Right cardiac atrium (tissue), 5 donors: ENCODE measurements around the gene FAF1. TPM values are rescaled to one million over a fixed set of nuclear protein-coding genes. Genes with fewer than 3 reads are reported as not detected.
"Not testable (repeated sequence)": the region's sequence is repeated elsewhere in the genome, so short reads cannot be mapped to it uniquely, and the experiment has no call there.

Experiments used
- ATAC-seq, 2 donors: fragments of 200-7000 bp; cut with Tn5 transposase; one replicate each; pipeline versions ENCODE4 v1.8.0 to v1.9.1; 2020; ENCODE audit warnings: moderate library complexity in 2 of 2, mild to moderate bottlenecking in 1 of 2
- DNase-seq, 3 donors: peaks; one replicate each; pipeline ENCODE4 v3.0.0-alpha.2; 2020
- H3K27ac ChIP-seq: one replicate; pipeline ENCODE4 v1.5.1; 2013; ENCODE audit warnings: mild to moderate bottlenecking, low read length, control low read depth, moderate library complexity
- H3K27me3 ChIP-seq: one replicate; pipeline ENCODE4 v1.6.1; 2013; ENCODE audit not compliant: control insufficient read depth, insufficient read depth
- H3K4me1 ChIP-seq: one replicate; pipeline ENCODE4 v1.6.1; 2013; ENCODE audit warnings: low read length; ENCODE audit not compliant: control insufficient read depth, insufficient read depth
- H3K4me3 ChIP-seq: one replicate; pipeline ENCODE4 v1.5.1; 2013; ENCODE audit warnings: low read length, control low read depth
- H3K9me3 ChIP-seq: one replicate; pipeline ENCODE4 v1.6.1; 2013; ENCODE audit warnings: low read length; ENCODE audit not compliant: control insufficient read depth
- WGBS: extraction: QIAGEN DNeasy Blood & Tissue Kit; methylation state at CpG from one replicate; pipeline ENCODE4 v1.1.7; 2013; 5-methylcytosine and 5-hydroxymethylcytosine counted together
- intact Hi-C, 4 donors: fragments of 100-400 bp; cut with DNase I; formaldehyde crosslinking; loops; one replicate each; pipeline versions ENCODE4 v1.11.0 to v1.14.0; 2022 to 2023
- polyA plus RNA-seq: library from polyadenylated mRNA; stranded (reverse); fragments of 200-250 nt; gene quantifications from one replicate; pipeline ENCODE4 v1.2.3, GENCODE V29; 2013
- total RNA-seq, 4 donors: library from RNA; stranded (reverse); fragmentation: NEBNext Ultra II Directional; extraction: Animal tissue kit (Norgen Biotek cat#: 25700); gene quantifications; one replicate each; pipeline ENCODE4 v1.2.1, GENCODE V29; 2021
- donor health status: healthy with polysubstance abuse.
- donor health status: DM: no; HTN: yes; CAD: no.
- donor health status: DM: no; HTN: no; CAD: no.
- donor health status: DM: no; HTN: yes; CAD: no; lungs with severe emphysema.
- donor health status: DM: yes; HTN: yes; CAD: no.

Gene FAF1
- total and polyA plus RNA-seq, 5 donors = 52.3 to 90.0 (median 74.7) TPM

- intact Hi-C loops = no loop called here
- H3K9me3 ChIP-seq = no peaks in the 10 kb centered on the region
- H3K27ac ChIP-seq = no peak overlapping the region
- H3K4me1 ChIP-seq = no peaks in the 10 kb centered on the region
- 32% methylated on average over 1 of the region's 1 CpG for WGBS
- ATAC-seq (no peak), DNase-seq (no peak)
- H3K4me3 ChIP-seq = no peak overlapping the region
- H3K27me3 ChIP-seq = no peaks in the 10 kb centered on the region
These were observed 5.0 kb downstream of the FAF1 start for GRCh38 chr1:50955116-50955515.

GRCh38 chr1:50952566-50952965 is 7.5 kb downstream of the FAF1 start:
- intact Hi-C loops, DNase-seq, H3K27ac ChIP-seq, ATAC-seq, H3K9me3 ChIP-seq, H3K27me3 ChIP-seq, H3K4me1 ChIP-seq, H3K4me3 ChIP-seq: not testable (repeated sequence)
- 98% methylated on average over 28 of the region's 31 CpGs for WGBS

GRCh38 chr1:50950396-50950795 is 9.7 kb downstream of the FAF1 start:
- H3K27ac ChIP-seq = no peak overlapping the region
- H3K4me3 ChIP-seq = no peak overlapping the region
- H3K9me3 ChIP-seq = no peaks in the 10 kb centered on the region
- WGBS = 79% methylated on average over 1 of the region's 1 CpG
- ATAC-seq (no peak), DNase-seq (no peak)
- no peaks in the 10 kb centered on the region for H3K27me3 ChIP-seq
- peaks cover 1% of the 10 kb centered on the region for H3K4me1 ChIP-seq
- intact Hi-C loops = no loop called here

- H3K27ac ChIP-seq = no peak overlapping the region
- 91% methylated on average over 9 of the region's 9 CpGs for WGBS
These were observed 10.6 kb downstream of the FAF1 start for GRCh38 chr1:50949286-50949982.

GRCh38 chr1:50942334-50942733 is 17.7 kb downstream of the FAF1 start:
- 89% methylated on average over 1 of the region's 1 CpG for WGBS
- Histone ChIP-seq H3K4me3 (no peak overlapping the region), H3K4me1 (peaks cover 3% of the 10 kb centered on the region), H3K9me3 (no peaks in the 10 kb centered on the region), H3K27me3 (no peaks in the 10 kb centered on the region), H3K27ac (no peak overlapping the region)
- intact Hi-C loops = no loop called here
- ATAC-seq (no peak), DNase-seq (no peak)

More at GRCh38 chr1:50949286-50949982, 10.6 kb downstream of the FAF1 start:
- H3K27me3 ChIP-seq = no peaks in the 10 kb centered on the region
- ATAC-seq (no peak), DNase-seq (no peak)
- peaks cover 1% of the 10 kb centered on the region for H3K4me1 ChIP-seq
- no peak overlapping the region for H3K4me3 ChIP-seq
- H3K9me3 ChIP-seq = no peaks in the 10 kb centered on the region
- intact Hi-C loops = no loop called here

GRCh38 chr1:50940291-50940690 is 19.8 kb downstream of the FAF1 start:
- 79% methylated on average over 3 of the region's 3 CpGs for WGBS
- Histone ChIP-seq H3K9me3 (no peaks in the 10 kb centered on the region), H3K27me3 (no peaks in the 10 kb centered on the region), H3K4me1 (peaks cover 3% of the 10 kb centered on the region), H3K4me3 (no peak overlapping the region), H3K27ac (no peak overlapping the region)
- DNase-seq (no peak), ATAC-seq (no peak)
- intact Hi-C loops = no loop called here

- intact Hi-C loops = no loop called here
- ATAC-seq = no peak
These were observed 23.7 kb downstream of the FAF1 start for GRCh38 chr1:50936321-50936720.

GRCh38 chr1:50935276-50935675 is 24.8 kb downstream of the FAF1 start:
- H3K4me3 ChIP-seq, H3K27ac ChIP-seq, H3K4me1 ChIP-seq, ATAC-seq, DNase-seq, intact Hi-C loops, H3K9me3 ChIP-seq, H3K27me3 ChIP-seq: not testable (repeated sequence)
- WGBS = 97% methylated on average over 2 of the region's 2 CpGs

More at GRCh38 chr1:50936321-50936720, 23.7 kb downstream of the FAF1 start:
- Histone ChIP-seq H3K27ac (no peak overlapping the region), H3K9me3 (no peaks in the 10 kb centered on the region), H3K4me1 (no peaks in the 10 kb centered on the region), H3K4me3 (no peak overlapping the region), H3K27me3 (no peaks in the 10 kb centered on the region)
- no peak for DNase-seq
- 81% methylated on average over 2 of the region's 2 CpGs for WGBS

GRCh38 chr1:50934838-50935237 is 25.2 kb downstream of the FAF1 start:
- Histone ChIP-seq H3K27ac (no peak overlapping the region), H3K4me1 (no peaks in the 10 kb centered on the region), H3K9me3 (no peaks in the 10 kb centered on the region), H3K4me3 (no peak overlapping the region), H3K27me3 (no peaks in the 10 kb centered on the region)
- ATAC-seq (no peak), DNase-seq (no peak)
- intact Hi-C loops = loop anchor here in 1 of 4 donors (5.0 kb wide), 1 partner anchor 107 kb away; no protein-coding TSS in a partner anchor

GRCh38 chr1:50933770-50934169 is 26.3 kb downstream of the FAF1 start:
- intact Hi-C loops = loop anchor here in 1 of 4 donors (5.0 kb wide), 1 partner anchor 109 kb away; no protein-coding TSS in a partner anchor
- 84% methylated on average over 3 of the region's 3 CpGs for WGBS
- not testable (repeated sequence) for H3K27me3 ChIP-seq, H3K4me1 ChIP-seq, H3K4me3 ChIP-seq, ATAC-seq, H3K9me3 ChIP-seq, H3K27ac ChIP-seq, DNase-seq

DNA sequence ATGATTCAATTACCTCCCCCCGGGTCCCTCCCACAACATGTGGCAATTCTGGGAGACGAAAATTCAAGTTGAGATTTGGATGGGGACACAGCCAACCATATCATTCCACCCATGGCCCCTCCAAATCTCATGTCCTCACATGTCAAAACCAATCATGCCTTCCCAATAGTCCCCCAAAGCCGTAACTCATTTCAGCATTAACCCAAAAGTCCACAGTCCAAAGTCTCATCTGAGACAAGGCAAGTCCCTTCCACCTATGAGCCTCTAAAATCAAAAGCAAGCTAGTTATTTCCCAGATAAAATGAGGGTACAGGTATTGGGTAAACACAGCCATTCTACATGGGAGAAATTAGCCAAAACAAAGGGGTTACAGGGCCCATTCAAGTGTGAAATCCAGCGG is 28.0 kb downstream of the FAF1 start:
- DNase-seq, H3K4me3 ChIP-seq, ATAC-seq, H3K27ac ChIP-seq, H3K27me3 ChIP-seq, H3K4me1 ChIP-seq, H3K9me3 ChIP-seq: not testable (repeated sequence)
- intact Hi-C loops = loop anchor here in 1 of 4 donors (5.0 kb wide), 1 partner anchor 110 kb away; no protein-coding TSS in a partner anchor
- WGBS = 92% methylated on average over 4 of the region's 4 CpGs
